Stimulated activated naive CD8-positive, alpha-beta T cell treated with anti-CD3 and anti-CD28 coated beads, Interleukin-15, Interleukin-2, amounts not matched to agents 100 U/mL and 50 U/mL, for 24 hours (primary cell): Measurements from ENCODE around the gene ASIC2.

Experiments used
- ATAC-seq: fragments of 150-1000 bp; cut with Tn5 transposase; one replicate; pipeline ENCODE4 v1.10.0; 2021
- DNase-seq: peaks from one replicate; pipeline ENCODE4 v3.0.0; 2021

Gene ASIC2

DNA sequence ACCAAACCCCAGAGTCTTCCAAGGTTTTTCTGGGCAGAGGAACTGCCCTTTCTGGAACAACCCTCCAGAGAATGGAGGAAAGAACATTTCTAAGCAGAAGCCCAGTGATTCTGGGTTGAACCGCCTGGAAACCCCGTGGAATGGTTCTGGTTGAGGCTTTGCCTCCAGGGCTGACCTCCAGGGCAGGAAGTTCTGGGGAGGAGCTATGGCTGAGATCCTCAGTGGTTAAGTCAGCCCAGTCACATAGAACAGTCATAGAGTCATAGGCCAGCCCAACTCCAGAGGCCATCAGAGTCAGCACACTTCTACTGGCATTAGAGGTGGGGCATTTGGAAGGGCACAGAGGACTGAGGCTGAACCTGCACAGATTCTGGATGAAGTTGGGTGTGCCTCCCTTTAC lies 235.5 kb downstream of the ASIC2 start:
- no peak for ATAC-seq
- no peak for DNase-seq

DNA sequence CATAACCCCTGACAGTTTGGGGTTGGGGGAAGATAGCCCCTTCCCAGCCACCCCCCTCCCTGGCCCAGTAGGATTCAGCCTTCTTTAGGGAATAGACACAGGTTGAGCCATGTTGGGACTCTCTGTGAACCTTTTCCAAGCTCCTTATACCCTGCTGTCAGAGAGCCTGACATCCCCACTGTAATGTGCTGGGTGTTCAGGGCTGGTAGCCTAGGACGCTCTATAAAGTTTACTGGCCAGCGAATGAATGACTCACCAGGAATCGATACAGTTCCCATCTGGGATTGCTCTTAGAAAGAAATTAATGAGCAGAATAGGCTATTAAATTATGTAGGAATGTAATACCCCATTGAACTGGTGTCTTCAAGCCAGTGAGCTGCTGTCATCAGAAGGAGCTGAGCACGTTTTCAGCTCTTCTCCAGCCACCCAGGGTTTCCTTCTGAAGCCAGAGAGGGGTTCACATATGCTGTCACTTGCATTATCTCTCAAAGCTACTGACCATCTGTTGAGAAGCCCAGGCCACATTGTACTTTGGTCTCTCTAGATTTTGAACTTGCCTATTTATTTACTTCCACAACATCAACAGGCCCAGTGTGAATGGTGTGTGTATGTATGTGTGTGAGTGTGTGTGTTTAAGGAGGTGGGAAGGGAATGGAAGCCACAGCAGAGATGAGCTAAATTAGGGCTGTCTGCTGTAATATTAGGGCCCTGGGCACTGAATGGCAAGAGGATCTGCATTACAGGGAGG lies 236.5 kb downstream of the ASIC2 start:
- DNase-seq (no peak), ATAC-seq (no peak)

DNA sequence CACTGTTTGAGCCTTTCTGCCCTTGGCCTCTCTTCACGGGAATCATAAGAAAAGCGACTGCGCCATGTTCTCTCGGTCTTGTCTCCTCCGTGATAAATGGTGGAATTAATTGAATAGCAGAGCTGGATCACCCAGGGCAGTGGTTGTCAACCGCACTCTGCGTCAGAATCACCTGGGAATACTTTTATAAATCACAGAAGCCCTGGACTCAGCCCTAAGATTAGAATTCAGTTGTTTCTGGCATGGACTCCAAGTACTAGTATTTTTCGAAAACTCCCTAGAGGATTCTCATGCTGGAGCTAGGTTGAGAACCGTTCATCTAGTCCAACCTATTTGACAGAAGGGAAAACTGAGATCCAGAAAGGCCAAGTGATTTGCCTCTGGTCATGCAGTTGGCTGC lies 237.3 kb downstream of the ASIC2 start:
- DNase-seq (no peak), ATAC-seq (no peak)

DNA sequence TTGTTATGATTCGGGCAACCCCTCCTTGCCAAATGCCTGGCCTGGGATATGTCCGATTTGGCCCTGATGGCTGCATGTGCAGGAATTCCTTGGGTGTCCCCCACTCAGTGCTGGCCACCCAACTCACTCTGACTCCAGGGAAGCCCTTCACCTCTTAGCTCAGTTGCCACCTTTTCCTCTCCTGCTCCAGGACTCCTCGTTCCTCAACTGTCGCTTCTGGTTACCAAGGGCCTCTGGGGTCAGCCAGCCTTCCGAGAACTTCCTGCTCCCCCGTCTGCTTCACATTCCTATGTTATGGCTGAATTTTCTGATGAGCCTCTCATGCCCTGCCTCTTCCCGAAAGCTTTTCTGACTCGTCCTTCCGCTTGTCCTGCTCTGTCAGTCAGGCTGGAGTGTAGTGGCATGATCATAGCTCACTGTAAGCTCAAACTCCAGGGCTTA lies 237.9 kb downstream of the ASIC2 start:
- ATAC-seq (no peak), DNase-seq (no peak)

DNA sequence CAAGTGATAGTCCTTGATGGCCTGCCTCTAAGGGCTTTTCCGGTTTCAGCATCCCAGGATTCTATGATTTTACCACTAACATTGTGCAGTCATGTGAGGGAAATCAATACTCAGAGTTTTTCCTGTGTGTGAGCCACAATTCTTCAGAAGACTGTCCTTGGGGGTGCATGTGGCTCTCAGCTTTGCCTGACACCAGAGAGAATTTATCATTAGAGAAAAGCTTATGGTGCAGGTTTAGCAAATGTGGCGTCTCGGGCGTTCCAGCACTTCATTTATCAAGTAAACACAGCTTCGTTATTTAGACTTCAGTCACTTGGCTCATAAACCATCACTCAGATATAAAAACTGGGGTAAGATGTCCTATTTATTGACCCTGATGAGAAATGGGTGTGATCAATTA lies 238.7 kb downstream of the ASIC2 start:
- no peak for DNase-seq
- no peak for ATAC-seq

DNA sequence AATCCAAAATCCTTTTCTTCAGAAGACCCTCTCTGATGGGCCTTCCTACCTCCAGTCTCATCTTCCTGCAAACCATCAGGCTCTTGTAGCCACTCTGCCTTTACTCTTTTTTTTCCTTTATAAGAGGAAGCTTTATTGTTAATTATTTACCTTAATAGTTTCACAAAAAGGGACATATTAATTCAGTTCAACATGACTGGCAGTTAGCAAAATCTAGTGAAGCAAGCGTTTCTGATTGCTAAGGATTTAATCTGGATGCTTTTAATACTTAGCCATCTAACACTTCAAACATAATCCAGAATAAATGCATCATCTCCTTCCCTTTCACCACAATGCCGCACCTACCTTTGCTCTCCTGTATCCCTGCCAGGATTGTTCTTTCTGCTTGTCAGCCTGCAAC lies 239.4 kb downstream of the ASIC2 start:
- ATAC-seq (no peak), DNase-seq (no peak)

DNA sequence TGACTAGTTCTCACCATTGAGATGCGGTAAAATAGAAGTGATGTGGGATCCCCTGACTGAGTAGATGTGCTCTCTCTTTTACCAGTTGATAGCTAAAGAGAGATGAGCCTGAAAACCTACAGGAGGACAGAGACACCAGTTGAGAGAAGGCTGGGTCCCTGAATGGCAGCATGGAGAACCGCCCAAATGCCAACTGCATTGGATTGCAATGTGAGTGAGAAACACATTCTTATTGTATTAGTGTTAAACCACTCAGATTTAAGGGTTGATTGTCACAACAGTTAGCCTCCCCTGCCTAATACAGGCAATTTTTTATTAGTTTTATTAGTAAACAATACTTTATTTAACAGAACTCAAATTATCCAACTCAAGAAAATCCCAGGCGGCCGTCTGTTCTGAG lies 240.2 kb downstream of the ASIC2 start:
- DNase-seq (no peak), ATAC-seq (no peak)

DNA sequence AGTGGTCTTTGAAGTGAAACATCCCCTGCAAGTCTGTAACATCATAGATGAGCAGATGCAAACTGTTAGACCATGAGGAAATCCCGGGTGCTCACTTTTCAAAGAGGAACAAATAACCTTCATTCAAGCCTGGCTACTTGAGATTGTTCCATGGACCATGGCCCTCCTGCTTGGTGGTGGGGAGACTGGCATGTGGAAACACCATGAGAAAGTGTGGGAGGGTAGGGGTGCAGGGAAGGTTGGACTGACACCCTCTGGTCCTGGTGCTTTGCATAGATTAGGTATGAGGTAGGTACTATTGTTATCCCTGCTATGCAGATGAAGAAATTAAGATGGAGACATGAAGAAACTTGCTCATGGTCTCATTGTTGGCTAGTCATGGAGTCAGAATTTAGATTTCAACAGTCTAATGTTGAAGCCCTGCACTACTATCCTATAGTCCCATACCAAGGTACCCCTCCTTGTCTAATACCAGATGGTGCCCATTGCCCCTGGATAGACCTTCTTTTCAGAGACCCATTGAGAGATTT lies 242.4 kb downstream of the ASIC2 start:
- DNase-seq (no peak), ATAC-seq (no peak)

DNA sequence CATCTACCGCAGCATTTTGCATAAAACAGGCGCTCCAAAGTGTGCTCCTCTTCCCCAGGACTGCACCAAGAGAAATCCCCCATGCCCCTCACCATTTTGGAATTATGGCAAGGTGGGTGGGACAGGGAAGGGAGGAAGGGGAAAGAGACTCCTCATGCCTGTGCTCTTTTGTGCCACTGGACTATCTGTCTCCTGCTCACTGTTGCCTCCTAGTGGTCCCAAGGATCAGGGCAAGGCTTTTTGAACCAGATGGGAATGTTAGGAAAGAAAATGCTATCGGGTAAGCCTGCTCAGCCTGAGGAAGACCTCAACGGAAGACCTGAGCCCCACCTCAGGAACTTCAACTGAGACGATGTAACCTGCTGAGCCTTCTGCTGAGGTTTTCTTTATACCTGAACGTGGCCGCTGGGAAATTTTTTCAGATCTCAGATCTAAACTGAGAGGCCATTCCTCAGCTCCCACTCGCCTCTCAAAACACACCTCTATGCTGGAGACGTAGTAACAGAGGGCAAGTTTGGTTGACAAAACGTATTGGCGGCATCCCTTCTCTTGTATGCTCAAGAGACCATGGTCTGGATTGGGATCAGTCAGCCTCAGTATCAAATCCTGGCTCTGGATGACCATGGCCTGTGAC lies 243.2 kb downstream of the ASIC2 start:
- ATAC-seq (no peak), DNase-seq (peak; percentile 57)

DNA sequence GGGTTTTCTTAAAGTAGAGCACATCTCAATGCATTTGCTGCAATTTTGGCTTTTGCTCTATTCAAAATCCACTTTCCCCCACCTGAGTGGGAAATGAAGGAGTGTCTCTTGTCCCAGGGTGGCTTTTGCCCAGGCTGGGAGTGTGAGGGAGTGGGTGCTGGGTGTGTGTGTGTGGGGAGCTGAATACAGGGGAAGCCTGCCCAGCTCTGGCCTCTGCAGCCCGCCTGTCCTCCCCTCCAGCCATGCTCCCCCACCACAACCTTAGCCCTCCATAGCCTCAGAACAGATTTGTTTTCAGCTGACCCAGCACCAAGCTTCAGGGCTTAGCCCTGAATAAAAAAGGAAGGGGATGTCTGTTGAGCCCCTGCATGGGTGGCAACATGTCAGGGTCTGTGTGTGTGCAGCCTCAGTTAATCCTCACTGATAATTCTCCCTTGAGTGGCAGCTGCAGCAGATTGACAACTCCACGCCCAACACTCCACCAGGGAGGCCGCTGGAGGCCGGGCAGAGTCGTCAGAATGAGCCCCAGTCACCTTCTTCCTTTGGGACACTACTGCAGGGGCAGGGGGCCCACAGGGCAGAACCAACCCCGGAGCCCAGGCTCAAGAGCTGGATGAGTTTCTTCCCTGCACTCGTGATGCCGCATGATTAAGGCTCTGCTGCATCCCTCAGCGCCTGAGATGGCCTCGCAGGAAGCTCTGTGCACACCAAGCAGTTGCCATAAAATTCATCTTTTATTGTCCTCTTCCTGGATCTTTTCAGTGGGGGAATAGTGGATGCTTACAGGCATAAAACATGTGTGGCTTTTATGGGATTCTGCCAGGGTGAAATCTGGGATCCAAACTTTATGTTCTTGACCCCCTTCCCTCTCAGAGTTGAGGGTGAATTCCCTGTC lies 246.5 kb downstream of the ASIC2 start:
- DNase-seq (no peak), ATAC-seq (no peak)

DNA sequence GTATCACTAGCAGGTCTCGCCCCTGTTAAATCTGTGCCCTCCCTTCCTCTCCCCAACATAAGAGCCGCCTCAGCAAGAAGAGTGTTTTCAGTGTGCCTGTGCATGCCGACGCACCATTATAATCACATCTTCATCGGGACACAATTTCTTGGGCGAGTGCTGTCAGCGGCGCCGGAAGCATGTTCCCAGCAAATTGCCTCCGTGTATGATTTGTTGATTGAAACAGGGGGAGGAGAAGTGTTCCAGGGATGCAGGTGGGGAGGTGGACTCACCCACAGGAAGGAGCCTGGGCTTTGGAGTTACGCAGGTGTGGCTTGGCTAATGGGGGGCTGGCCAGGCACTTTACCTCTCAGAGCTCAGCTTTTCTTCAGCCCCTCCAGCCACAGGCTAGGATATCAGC lies 247.9 kb downstream of the ASIC2 start:
- DNase-seq, result no peak
- no peak for ATAC-seq

DNA sequence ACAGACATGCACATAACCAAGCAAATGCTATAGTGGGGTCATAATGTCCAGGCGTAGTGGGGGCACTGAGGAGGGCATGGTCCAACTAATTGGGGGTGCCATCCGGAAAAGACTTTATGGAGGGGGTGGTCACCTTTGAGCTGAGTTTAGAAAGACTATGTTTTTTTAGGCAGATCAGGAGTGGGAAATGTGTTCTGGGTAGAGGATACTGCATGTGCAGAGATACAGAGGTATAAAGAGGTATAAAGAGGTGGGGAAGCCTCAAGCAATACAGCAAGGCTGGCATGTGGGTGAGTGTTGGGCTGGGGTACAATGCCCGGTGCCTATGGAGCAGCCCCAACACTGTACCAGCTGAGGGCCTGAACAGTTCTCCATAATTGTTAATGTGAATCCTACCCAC lies 248.3 kb downstream of the ASIC2 start:
- no peak for ATAC-seq
- no peak for DNase-seq

DNA sequence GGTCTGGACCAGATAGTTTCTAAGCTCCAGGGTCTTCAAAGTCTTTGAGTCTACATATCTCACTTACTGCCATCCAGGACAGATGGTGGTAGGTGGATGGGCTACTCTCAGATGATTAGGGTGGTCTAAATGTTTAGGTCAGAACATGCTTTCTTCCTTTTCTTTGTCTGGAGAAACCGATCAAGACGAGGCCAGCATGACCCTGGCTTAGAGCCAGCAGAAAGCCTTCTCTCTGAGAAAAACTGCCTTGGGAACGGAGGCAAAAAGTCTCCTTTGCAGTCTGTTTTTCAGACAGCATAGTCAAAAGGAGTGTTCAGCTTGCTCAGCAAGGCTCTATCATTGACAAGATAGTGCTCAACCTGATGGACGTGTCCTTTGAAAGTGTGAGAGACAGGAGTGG lies 252.6 kb downstream of the ASIC2 start:
- ATAC-seq (no peak), DNase-seq (no peak)

DNA sequence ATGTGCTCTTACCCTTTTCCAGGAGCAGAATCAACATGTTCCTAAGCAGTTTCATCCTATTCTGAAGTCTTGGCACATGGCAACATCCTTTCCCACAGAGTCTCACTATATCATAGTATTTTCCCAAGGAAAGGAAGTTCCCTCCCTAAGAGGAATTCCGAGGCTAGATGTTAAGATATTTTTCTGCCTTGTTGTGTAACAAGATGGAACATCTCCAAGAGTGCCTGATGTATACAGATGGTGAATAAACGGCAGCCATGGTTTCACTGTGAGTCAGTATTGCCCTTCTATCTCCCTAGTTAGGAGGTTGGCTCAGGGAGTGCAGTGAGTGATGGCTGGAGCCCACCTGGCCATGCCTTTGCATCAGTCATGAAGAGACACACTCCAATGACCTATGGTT lies 253.2 kb downstream of the ASIC2 start:
- no peak for DNase-seq
- no peak for ATAC-seq

DNA sequence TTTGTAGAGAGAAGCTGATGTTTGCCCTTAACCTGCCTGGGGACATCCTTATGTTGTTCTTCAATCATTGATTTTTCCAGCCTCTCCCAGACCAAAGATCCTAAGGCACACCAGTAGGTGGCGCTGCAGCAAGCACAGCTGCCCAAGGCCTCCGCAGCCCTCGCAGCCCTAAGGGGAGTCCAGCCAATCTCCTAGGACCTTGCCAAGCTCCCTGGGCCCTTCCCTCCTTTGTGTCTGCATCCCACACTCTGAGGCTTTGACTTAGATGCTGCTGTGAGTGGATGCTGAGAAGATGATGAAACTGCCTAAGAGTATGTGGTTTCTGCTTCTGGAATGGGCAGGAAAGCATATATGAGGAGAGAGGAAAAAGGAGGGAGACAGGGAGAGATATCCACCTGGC lies 254.4 kb downstream of the ASIC2 start:
- no peak for ATAC-seq
- DNase-seq, result peak; percentile 20

DNA sequence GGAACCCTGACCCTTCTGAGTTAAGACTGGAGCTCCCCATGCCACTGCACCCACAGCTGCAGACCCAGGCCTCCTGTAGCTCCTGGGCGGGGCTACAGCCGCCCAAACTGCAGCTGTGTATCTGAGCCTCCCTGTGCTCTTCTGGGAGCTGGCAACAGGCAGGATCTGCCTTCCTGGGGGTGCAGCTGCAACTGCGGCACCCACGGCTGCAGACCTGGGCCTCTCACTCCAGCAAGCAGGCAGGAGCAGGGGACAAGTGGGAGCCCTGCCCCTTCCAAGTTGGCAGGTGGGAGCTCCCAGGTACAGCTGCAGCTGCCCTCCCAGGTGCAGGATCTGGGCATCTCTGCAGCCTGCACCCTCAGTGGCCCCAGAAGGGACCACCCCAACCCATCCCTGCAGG lies 259.9 kb downstream of the ASIC2 start:
- no peak for DNase-seq
- ATAC-seq, result no peak

DNA sequence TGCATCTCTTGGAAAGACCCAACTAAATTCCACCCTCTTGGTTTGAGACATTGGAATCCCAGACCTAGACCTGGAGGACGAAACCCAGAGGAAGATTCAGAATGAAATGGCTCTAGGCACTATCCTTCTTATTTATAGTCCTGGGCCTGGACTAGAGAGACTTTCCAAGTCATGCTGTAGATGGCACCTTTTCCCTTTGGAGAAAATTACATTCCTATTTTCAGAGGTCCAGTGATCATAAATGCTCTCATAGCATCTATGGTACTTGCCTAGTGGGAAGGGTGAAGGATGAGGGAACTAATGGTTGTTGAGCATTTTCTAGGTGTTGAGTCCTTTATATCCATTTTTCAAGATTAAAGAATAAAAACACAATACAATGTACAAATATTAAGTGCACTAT lies 264.3 kb downstream of the ASIC2 start:
- ATAC-seq (no peak), DNase-seq (no peak)

DNA sequence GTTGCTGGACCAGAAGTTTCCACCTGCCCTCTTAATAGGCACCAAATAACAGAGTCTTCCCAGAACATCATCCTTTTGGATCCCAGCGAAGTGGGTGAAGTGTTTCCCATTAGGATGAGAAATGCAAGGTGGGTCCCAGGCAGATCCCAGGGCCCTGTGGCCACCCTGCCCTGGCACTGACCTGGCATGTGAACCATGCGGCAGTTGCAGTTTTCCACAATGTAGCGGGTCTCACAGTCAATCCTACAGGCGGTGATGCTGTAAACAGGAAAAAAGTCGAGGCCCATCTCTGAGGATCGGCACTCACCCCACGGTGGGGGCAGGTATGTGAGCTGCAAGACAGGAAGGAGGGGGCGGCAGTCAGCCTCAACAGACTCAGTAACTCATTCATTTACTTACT lies 265.0 kb downstream of the ASIC2 start:
- ATAC-seq, result no peak
- no peak for DNase-seq

DNA sequence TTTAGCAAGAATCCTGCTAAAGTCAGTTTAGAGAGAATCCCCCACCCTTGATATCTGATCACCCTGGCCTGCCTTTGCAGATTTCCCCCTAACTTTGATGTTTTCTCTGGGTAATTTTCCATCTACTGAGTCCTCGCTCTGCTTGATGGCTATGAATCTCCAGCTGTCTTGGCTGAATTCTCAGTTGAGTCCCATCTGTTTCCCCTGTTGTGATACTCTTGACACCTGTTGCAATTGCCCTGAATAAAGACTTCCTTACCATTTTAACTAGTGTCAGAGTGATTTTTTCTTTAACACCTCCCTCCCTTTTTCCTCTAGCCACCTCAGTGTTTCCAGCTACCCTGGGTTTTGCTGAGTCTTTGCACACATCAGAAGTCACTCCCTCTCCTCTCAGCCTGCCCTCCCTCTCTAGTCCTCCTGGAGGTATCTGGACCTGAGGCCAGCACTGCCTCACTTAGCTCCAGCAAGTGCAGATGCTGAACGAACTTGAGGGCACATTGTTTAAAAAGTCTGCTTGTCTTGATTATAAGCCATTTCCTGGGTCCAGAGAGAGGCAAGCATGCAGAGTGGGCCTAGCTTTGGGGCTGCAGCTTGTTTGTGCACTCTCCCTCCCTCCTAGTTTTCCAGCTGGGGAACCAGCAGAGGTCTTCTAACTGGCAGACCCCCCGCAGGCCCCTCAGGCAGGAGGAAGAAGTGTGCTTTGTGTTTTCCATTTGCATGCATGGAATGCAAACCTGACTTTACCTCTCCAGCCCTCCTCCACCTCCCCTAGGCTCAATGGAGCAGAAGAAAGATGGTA lies 268.2 kb downstream of the ASIC2 start:
- DNase-seq (no peak), ATAC-seq (no peak)

DNA sequence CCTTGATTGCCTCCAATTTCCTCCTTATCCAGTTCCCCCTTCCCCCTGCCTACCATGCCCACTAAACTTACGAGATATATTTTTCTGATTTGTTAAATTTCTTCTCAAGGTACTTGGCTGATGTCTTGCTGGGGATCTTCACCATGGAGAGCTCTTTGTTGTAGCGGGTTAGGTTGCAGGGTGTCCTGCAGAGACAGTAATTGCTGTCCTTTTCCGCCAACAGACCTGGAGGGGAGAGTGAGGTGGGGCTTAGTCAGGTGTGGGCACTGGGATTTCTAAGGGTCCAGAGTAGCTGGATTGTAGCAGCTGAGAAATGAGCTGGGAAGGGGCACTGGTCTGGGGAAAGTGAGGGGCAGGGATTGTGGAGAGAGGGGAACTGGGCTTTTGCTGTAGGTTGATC lies 269.3 kb downstream of the ASIC2 start:
- DNase-seq (no peak), ATAC-seq (no peak)

DNA sequence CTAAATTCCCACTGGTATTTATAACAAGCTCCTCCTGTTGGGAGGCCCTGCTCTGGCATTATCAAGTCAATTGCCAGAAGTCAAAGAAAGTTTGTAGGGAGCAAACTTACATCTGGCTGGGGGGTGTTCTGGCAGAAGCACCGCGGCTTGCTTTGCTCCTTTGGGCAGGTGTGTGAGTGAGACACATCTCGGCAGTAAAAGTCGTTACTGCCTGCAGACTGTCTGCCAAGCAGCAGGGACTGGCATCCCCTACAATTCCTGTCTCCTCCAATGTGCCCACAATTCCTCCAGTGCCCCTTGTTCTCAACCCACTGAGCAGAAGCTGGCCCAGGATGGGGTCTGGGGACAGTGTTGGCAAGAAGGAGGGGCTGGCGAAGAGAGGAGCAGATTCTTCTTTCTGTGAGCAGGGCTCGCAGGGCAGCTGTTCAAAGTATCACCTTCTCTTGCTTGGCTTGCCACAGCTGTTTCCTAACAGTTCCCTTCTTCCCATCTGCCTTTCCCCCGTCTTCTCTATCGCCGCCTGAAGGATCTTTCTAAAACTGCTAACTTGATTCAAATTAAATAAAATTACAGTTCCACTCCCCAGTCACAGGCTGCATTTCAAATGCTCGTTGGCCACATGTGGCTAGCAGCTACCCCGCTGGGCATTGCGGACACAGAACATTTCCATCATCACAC lies 271.2 kb downstream of the ASIC2 start:
- no peak for ATAC-seq

More for the DNA sequence above, 271.2 kb downstream of the ASIC2 start:
- no peak for DNase-seq
